OCI-LY3 (cell line): ENCODE results near the gene NPEPL1.
"Not testable (repeated sequence)": the region's sequence is repeated elsewhere in the genome, so short reads cannot be mapped to it uniquely, and the experiment has no call there.

ENCODE experiments used
- H2AFZ ChIP-seq: fragments of 200-600, 300-600 bp; shearing (Covaris generic); 2 replicates; pipeline ENCODE4 v1.6.0; 2014; ENCODE audit warnings: antibody characterized with exemption, low read depth, low read length
- H3K27ac ChIP-seq: fragments of 200-600, 300-600 bp; sonication (generic); 2 replicates; pipeline ENCODE4 v1.5.1; 2014; ENCODE audit warnings: mild to moderate bottlenecking, low read length, moderate library complexity, mixed read lengths
- H3K27me3 ChIP-seq: fragments of 200-600, 300-600 bp; sonication (generic); 2 replicates; pipeline ENCODE4 v1.6.1; 2014; ENCODE audit warnings: low read depth, low read length, mixed read lengths
- H3K36me3 ChIP-seq: fragments of 200-600, 300-600 bp; sonication (generic); replicated peaks from 2 replicates; pipeline ENCODE3; 2014; ENCODE audit warnings: low read depth, low read length, mixed read lengths
- H3K4me1 ChIP-seq: fragments of 300-600, 200-600 bp; sonication (generic); 2 replicates; pipeline ENCODE4 v1.6.1; 2014; ENCODE audit warnings: low read length, mixed read lengths
- H3K4me2 ChIP-seq: fragments of 200-600, 300-600 bp; sonication (generic); 2 replicates; pipeline ENCODE4 v1.6.1; 2014; ENCODE audit warnings: low read length, mixed read lengths
- H3K4me3 ChIP-seq: fragments of 300-600, 200-600 bp; sonication (generic); 2 replicates; pipeline ENCODE4 v1.5.1; 2014; ENCODE audit warnings: antibody characterized with exemption, mild to moderate bottlenecking, low read length, moderate library complexity
- H3K79me2 ChIP-seq: fragments of 300-600, 200-600 bp; shearing (Covaris generic); 2 replicates; pipeline ENCODE4 v1.6.1; 2014; ENCODE audit warnings: mild to moderate bottlenecking, low read length, mixed read lengths
- H3K9ac ChIP-seq: fragments of 300-600, 200-600 bp; shearing (Covaris generic); 2 replicates; pipeline ENCODE4 v1.6.0; 2014; ENCODE audit warnings: mild to moderate bottlenecking, low read length, moderate library complexity
- H3K9me3 ChIP-seq: fragments of 200-600, 300-600 bp; shearing (Covaris generic); 2 replicates; pipeline ENCODE4 v1.6.1; 2014; ENCODE audit warnings: low read length, mixed read lengths; ENCODE audit not compliant: insufficient read depth
- H4K20me1 ChIP-seq: fragments of 200-600, 300-600 bp; sonication (generic); 2 replicates; pipeline ENCODE4 v1.6.1; 2016; ENCODE audit warnings: low read length, mixed read lengths; ENCODE audit not compliant: insufficient read depth
- CTCF ChIP-seq: fragments of 200-600, 300-600 bp; sonication (generic); IDR thresholded peaks from 2 replicates; pipeline ENCODE4 v1.5.1; 2014; ENCODE audit warnings: antibody characterized with exemption, low read length, low read depth
- EZH2phosphoT487 ChIP-seq: fragments of 200-600 bp; shearing (Covaris generic); IDR thresholded peaks from 2 replicates; pipeline ENCODE4 v1.6.1; 2018; ENCODE audit warnings: antibody characterized with exemption, mixed run types, low read depth

NPEPL1 gene

GRCh38 chr20:58755062-58755697 lies 62.6 kb downstream of the NPEPL1 start:
- Histone ChIP-seq H3K4me2 (no peak overlapping the region), H3K27ac (no peak overlapping the region), H2AFZ (no peak overlapping the region), H3K79me2 (no peaks in the 10 kb centered on the region), H3K36me3 (no peaks in the 10 kb centered on the region), H3K9ac (no peak overlapping the region), H3K27me3 (peaks cover 53% of the 10 kb centered on the region), H3K9me3 (no peaks in the 10 kb centered on the region), H3K4me1 (no peaks in the 10 kb centered on the region), H4K20me1 (no peaks in the 10 kb centered on the region), H3K4me3 (no peak overlapping the region)
- no peak for TF ChIP-seq CTCF
- TF ChIP-seq EZH2phosphoT487, result no peak

GRCh38 chr20:58755766-58756449 lies 63.3 kb downstream of the NPEPL1 start:
- Histone ChIP-seq H3K4me1 (no peaks in the 10 kb centered on the region), H4K20me1 (no peaks in the 10 kb centered on the region), H3K27me3 (peaks cover 46% of the 10 kb centered on the region), H3K27ac (no peak overlapping the region), H2AFZ (no peak overlapping the region), H3K4me3 (no peak overlapping the region), H3K9ac (no peak overlapping the region), H3K9me3 (no peaks in the 10 kb centered on the region), H3K79me2 (no peaks in the 10 kb centered on the region), H3K4me2 (no peak overlapping the region), H3K36me3 (no peaks in the 10 kb centered on the region)
- TF ChIP-seq EZH2phosphoT487, result no peak
- no peak for TF ChIP-seq CTCF

GRCh38 chr20:58756450-58756775 lies 63.8 kb downstream of the NPEPL1 start:
- no peak overlapping the region for H3K9ac ChIP-seq
- no peaks in the 10 kb centered on the region for H3K79me2 ChIP-seq
- no peak overlapping the region for H2AFZ ChIP-seq
- H3K27ac ChIP-seq, result no peak overlapping the region
- H3K36me3 ChIP-seq, result no peaks in the 10 kb centered on the region
- H3K4me1 ChIP-seq, result no peaks in the 10 kb centered on the region
- no peak overlapping the region for H3K4me3 ChIP-seq
- no peaks in the 10 kb centered on the region for H3K9me3 ChIP-seq
- TF ChIP-seq CTCF, result no peak
- TF ChIP-seq EZH2phosphoT487, result no peak
- H4K20me1 ChIP-seq, result no peaks in the 10 kb centered on the region
- H3K27me3 ChIP-seq, result peaks cover 46% of the 10 kb centered on the region
- no peak overlapping the region for H3K4me2 ChIP-seq

- not testable (repeated sequence) for H3K27ac ChIP-seq, H3K9ac ChIP-seq, H4K20me1 ChIP-seq, H3K79me2 ChIP-seq, H2AFZ ChIP-seq, H3K4me2 ChIP-seq, H3K4me1 ChIP-seq, H3K9me3 ChIP-seq, H3K36me3 ChIP-seq, H3K4me3 ChIP-seq
- H3K27me3 ChIP-seq, result peaks cover 47% of the 10 kb centered on the region
These were observed 65.0 kb downstream of the NPEPL1 start for GRCh38 chr20:58757647-58758046.
